C4-2B (cell line): ENCODE results near the gene KIF20B.

ENCODE experiments used
- CTCF ChIP-seq: fragments of 450-650 bp; conservative IDR thresholded peaks from 2 replicates; pipeline ENCODE4 v1.5.1; 2017; ENCODE audit warnings: mild to moderate bottlenecking
- ZFX ChIP-seq: fragments of 450-650 bp; IDR thresholded peaks from 2 replicates; pipeline ENCODE4 v1.6.1; 2017

DNA sequence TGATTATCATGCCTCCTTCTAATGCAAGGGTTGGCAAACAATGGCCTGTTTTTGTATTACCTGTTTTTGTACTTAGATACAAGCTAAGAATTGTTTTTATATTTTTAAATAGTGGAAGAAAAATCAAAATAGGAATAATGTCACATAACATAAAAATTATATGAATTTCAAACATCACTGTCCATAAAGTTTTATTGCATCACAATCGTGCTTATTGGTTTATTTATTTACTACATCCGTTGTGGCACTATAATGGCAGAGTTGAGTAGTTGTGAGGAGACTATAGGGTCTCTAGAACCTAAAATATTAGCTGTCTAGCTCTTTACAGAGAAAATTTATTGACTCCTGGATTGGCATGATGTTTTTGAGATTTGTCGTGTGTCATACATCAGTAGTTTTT lies 4.1 kb downstream of the KIF20B start:
- TF ChIP-seq CTCF (no peak), ZFX (no peak)
